Tibial nerve (tissue), 4 donors: Measurements from ENCODE around the gene FOXQ1. TPM values are rescaled to one million over a fixed set of nuclear protein-coding genes. Genes with fewer than 3 reads are reported as not detected.
A peak's percentile ranks its signal among the peaks of the same experiment; 100 is the strongest.

Experiments used
- DNase-seq, 2 donors: peaks; one replicate each; pipeline ENCODE4 v3.0.0-alpha.2; 2019; ENCODE audit warnings: low spot score in 2 of 2
- H3K27ac ChIP-seq, 4 donors: fragments of 200-600 bp; sonication (generic) in 3 of 4; one replicate each; pipeline ENCODE4 v1.5.1; 2017 to 2019; ENCODE audit warnings: mild to moderate bottlenecking in 1 of 4
- H3K27me3 ChIP-seq, 2 donors: fragments of 200-600 bp; sonication (generic) in 1 of 2; one replicate each; pipeline versions ENCODE4 v1.5.1 to v1.6.0; 2017 to 2019
- H3K36me3 ChIP-seq, 3 donors: fragments of 200-600 bp; sonication (generic); one replicate each; pipeline ENCODE4 v1.5.1; 2018 to 2019
- H3K4me1 ChIP-seq, 4 donors: fragments of 200-600 bp; sonication (generic) in 3 of 4; one replicate each; pipeline ENCODE4 v1.5.1; 2017 to 2019
- H3K4me3 ChIP-seq, 4 donors: fragments of 200-600 bp; sonication (generic) in 3 of 4; one replicate each; pipeline ENCODE4 v1.5.1; 2017 to 2019; ENCODE audit warnings: mild to moderate bottlenecking in 1 of 4, moderate library complexity in 1 of 4
- H3K9me3 ChIP-seq, 4 donors: fragments of 200-600 bp; sonication (generic) in 3 of 4; one replicate each; pipeline ENCODE4 v1.5.1; 2017 to 2019
- EP300 ChIP-seq, 2 donors: sonication (generic); formaldehyde crosslinking; IDR thresholded peaks; one replicate each; pipeline ENCODE4 v1.6.1; 2017; ENCODE audit warnings: antibody characterized with exemption in 2 of 2, mild to moderate bottlenecking in 1 of 2
- POLR2A ChIP-seq, 2 donors: fragments of 450-650 bp; IDR thresholded peaks; one replicate each; pipeline ENCODE4 v1.6.1; 2017; ENCODE audit warnings: antibody characterized with exemption in 2 of 2, mild to moderate bottlenecking in 2 of 2, moderate library complexity in 2 of 2
- WGBS, 2 donors: methylation state at CpG; one replicate each; pipeline ENCODE4 v1.1.5; 2018; 5-methylcytosine and 5-hydroxymethylcytosine counted together
- total RNA-seq, 4 donors: library from RNA; depleted of rRNA; stranded (reverse); fragments of >200 nt; gene quantifications; one replicate each; pipeline ENCODE4 v1.1.0, GENCODE V29; 2016
- TF ChIP-seq, protein P1 (sequence below), 5 experiments: fragments of 200-600 bp in 3 of 5; fragments of 450-650 bp in 2 of 5; sonication (generic) in 3 of 5; IDR thresholded peaks; one replicate each; pipeline ENCODE4 v1.5.1; 2016 to 2019; ENCODE audit warnings: antibody characterized with exemption in 5 of 5, mild to moderate bottlenecking in 3 of 5, moderate library complexity in 2 of 5

Gene FOXQ1
- total RNA-seq, 4 donors from 2014 or later, result 0.21 to 0.59 TPM; not detected in 2

DNA sequence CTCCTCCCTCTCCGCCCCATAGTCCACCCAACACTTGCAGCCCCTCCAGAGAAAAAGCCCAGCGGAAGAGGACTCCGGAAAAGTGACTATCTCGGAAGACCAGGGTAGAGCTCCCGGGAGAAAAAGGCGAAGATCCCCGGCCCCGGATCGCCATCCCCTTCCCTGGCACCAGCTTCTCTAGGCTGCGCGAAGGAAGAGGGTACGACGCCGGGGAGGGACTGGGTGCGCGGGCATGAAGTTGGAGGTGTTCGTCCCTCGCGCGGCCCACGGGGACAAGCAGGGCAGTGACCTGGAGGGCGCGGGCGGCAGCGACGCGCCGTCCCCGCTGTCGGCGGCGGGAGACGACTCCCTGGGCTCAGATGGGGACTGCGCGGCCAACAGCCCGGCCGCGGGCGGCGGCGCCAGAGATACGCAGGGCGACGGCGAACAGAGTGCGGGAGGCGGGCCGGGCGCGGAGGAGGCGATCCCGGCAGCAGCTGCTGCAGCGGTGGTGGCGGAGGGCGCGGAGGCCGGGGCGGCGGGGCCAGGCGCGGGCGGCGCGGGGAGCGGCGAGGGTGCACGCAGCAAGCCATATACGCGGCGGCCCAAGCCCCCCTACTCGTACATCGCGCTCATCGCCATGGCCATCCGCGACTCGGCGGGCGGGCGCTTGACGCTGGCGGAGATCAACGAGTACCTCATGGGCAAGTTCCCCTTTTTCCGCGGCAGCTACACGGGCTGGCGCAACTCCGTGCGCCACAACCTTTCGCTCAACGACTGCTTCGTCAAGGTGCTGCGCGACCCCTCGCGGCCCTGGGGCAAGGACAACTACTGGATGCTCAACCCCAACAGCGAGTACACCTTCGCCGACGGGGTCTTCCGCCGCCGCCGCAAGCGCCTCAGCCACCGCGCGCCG is 822 bp downstream of the FOXQ1 start:
- WGBS, 2 donors, result 2 to 3% methylated on average over 22 to 53 of the region's 109 CpGs
- peaks cover 6 to 77% of the 10 kb centered on the region in 2 donors for H3K27me3 ChIP-seq
- TF ChIP-seq POLR2A (IDR thresholded peaks at IDR 0.05) (no peak), EP300 (IDR thresholded peaks at IDR 0.05) (no peak)
- TF ChIP-seq, protein P1, sequence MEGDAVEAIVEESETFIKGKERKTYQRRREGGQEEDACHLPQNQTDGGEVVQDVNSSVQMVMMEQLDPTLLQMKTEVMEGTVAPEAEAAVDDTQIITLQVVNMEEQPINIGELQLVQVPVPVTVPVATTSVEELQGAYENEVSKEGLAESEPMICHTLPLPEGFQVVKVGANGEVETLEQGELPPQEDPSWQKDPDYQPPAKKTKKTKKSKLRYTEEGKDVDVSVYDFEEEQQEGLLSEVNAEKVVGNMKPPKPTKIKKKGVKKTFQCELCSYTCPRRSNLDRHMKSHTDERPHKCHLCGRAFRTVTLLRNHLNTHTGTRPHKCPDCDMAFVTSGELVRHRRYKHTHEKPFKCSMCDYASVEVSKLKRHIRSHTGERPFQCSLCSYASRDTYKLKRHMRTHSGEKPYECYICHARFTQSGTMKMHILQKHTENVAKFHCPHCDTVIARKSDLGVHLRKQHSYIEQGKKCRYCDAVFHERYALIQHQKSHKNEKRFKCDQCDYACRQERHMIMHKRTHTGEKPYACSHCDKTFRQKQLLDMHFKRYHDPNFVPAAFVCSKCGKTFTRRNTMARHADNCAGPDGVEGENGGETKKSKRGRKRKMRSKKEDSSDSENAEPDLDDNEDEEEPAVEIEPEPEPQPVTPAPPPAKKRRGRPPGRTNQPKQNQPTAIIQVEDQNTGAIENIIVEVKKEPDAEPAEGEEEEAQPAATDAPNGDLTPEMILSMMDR (IDR thresholded peaks at IDR 0.05), result no peak
- no peaks in the 10 kb centered on the region for H3K36me3 ChIP-seq
- DNase-seq, result no peak
- H3K27ac ChIP-seq, result no peak overlapping the region
- peak overlapping the region in 2 of 4 donors; percentile 12 to 43 for H3K4me3 ChIP-seq
- H3K9me3 ChIP-seq, result peaks cover 0 to 5% (median 0%) of the 10 kb centered on the region in 4 donors
- H3K4me1 ChIP-seq, result peaks cover 0 to 47% (median 19%) of the 10 kb centered on the region in 4 donors

DNA sequence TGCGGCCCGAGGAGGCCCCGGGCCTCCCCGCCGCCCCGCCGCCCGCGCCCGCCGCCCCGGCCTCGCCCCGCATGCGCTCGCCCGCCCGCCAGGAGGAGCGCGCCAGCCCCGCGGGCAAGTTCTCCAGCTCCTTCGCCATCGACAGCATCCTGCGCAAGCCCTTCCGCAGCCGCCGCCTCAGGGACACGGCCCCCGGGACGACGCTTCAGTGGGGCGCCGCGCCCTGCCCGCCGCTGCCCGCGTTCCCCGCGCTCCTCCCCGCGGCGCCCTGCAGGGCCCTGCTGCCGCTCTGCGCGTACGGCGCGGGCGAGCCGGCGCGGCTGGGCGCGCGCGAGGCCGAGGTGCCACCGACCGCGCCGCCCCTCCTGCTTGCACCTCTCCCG is 1.5 kb downstream of the FOXQ1 start:
- Histone ChIP-seq H3K4me1 (peaks cover 0 to 47% (median 19%) of the 10 kb centered on the region in 4 donors), H3K4me3 (peak overlapping the region in 1 of 4 donors; percentile 43), H3K27ac (no peak overlapping the region), H3K36me3 (no peaks in the 10 kb centered on the region), H3K9me3 (peaks cover 0 to 8% (median 0%) of the 10 kb centered on the region in 4 donors), H3K27me3 (peaks cover 6 to 75% of the 10 kb centered on the region in 2 donors)
- TF ChIP-seq EP300 (IDR thresholded peaks at IDR 0.05) (no peak), POLR2A (IDR thresholded peaks at IDR 0.05) (no peak)
- no peak for DNase-seq
- 4 to 5% methylated on average over 14 to 24 of the region's 64 CpGs for WGBS, 2 donors

DNA sequence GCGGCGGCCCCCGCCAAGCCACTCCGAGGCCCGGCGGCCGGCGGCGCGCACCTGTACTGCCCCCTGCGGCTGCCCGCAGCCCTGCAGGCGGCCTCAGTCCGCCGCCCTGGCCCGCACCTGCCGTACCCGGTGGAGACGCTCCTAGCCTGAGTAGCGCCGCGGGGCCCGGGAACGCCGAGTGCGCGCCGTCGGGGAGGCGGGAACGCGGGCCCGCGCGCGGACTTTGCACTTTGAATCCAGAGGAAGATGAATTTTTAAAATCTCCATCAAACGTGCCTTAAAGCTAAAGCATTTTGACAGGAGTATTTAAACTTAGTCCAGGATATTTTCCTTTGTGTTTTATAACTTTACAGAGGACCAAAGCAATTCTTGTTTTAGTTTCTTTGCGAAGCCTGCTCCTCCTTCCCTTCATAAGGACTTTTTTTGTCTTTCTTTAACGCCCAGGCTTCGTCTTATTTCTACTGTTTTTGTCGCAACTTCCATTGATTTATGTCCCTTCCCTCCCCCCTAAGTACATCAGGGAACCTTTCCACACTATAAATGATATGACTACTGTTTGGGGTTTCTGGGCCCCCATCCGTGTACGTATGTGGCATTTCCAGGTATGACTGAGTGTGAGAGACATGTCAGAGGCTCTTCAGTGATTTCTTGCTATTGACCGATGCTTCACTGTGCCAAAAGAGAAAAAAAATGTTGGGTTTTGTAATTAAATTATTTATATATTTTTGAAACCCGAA is 2.0 kb downstream of the FOXQ1 start:
- Histone ChIP-seq H3K9me3 (peaks cover 0 to 8% (median 0%) of the 10 kb centered on the region in 4 donors), H3K27ac (no peak overlapping the region), H3K4me3 (no peak overlapping the region), H3K27me3 (peaks cover 6 to 70% of the 10 kb centered on the region in 2 donors), H3K4me1 (peaks cover 0 to 47% (median 19%) of the 10 kb centered on the region in 4 donors), H3K36me3 (no peaks in the 10 kb centered on the region)
- no peak for DNase-seq
- 5% methylated on average over 44 to 45 of the region's 45 CpGs for WGBS, 2 donors
- TF ChIP-seq POLR2A (IDR thresholded peaks at IDR 0.05), result no peak
- TF ChIP-seq, protein P1 (IDR thresholded peaks at IDR 0.05), result peak in 1 of 5 experiments; percentile 32

DNA sequence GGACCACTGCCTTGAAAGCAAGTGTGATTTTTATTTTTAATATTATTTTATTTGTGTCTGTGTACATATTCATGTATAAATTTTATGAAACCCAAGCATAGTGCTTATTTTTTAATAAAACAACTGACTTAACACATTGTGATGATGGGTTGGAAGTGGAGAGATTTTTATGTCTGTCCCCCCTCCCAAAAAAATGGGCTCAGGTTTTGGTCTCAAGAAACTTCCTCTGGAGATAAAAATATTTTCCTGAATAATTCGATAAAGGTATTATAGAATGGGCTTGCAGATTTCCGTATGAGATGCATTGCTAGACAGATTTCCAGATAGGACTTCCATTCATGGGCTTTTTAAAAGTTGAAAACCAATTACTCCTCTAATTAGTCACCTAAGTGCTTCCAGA is 2.7 kb downstream of the FOXQ1 start:
- WGBS, 2 donors, result 41 to 45% methylated on average over 2 of the region's 2 CpGs
- H3K9me3 ChIP-seq, result peaks cover 0 to 8% (median 0%) of the 10 kb centered on the region in 4 donors
- H3K36me3 ChIP-seq, result no peaks in the 10 kb centered on the region
- peaks cover 6 to 63% of the 10 kb centered on the region in 2 donors for H3K27me3 ChIP-seq
- no peak overlapping the region for H3K27ac ChIP-seq
- TF ChIP-seq POLR2A (IDR thresholded peaks at IDR 0.05) (no peak), EP300 (IDR thresholded peaks at IDR 0.05) (no peak)
- TF ChIP-seq, protein P1 (IDR thresholded peaks at IDR 0.05), result no peak
- H3K4me1 ChIP-seq, result peaks cover 0 to 47% (median 19%) of the 10 kb centered on the region in 4 donors
- no peak for DNase-seq
- H3K4me3 ChIP-seq, result no peak overlapping the region

DNA sequence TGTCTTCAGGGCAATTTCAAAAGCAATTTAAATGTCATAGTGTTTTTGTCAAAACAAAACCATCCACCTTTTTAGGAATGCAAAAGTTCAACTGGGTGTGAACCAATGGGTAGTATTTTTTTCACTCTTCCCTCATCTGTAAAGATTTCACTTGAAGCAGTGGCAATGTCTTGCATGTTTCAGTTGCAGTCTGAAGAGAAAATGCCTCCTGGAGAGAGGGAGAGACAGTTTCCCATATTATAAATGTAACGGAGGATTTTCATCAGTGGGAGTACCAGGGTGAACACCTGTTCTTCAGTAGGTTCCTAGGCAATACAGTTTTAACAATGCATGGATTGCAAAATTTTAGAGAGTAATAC is 3.3 kb downstream of the FOXQ1 start:
- peaks cover 0 to 47% (median 19%) of the 10 kb centered on the region in 4 donors for H3K4me1 ChIP-seq
- TF ChIP-seq EP300 (IDR thresholded peaks at IDR 0.05) (no peak), POLR2A (IDR thresholded peaks at IDR 0.05) (no peak)
- TF ChIP-seq, protein P1 (IDR thresholded peaks at IDR 0.05), result no peak
- no peak overlapping the region for H3K27ac ChIP-seq
- H3K4me3 ChIP-seq, result no peak overlapping the region
- 63 to 79% methylated on average over 1 of the region's 1 CpG for WGBS, 2 donors
- peaks cover 0 to 8% (median 0%) of the 10 kb centered on the region in 4 donors for H3K9me3 ChIP-seq
- no peaks in the 10 kb centered on the region for H3K36me3 ChIP-seq
- no peak for DNase-seq
- H3K27me3 ChIP-seq, result peaks cover 6 to 57% of the 10 kb centered on the region in 2 donors
